ENCODE data around the gene SP110.

- TF ChIP-seq TAF1 (IDR thresholded peaks at IDR 0.05; ENCODE audit: low read depth, low read length) = no peak
- no peak for TF ChIP-seq SRF (IDR thresholded peaks at IDR 0.05; ENCODE audit: low read depth, low read length)
- TF ChIP-seq POLR2A (IDR thresholded peaks at IDR 0.05; ENCODE audit: control extremely low read depth in 1 of 2, low read depth in 2 of 2, low read length in 2 of 2) = no peak
- no peak for TF ChIP-seq CTCF (IDR thresholded peaks at IDR 0.05; ENCODE audit: control extremely low read depth in 1 of 3, insufficient read depth in 1 of 3, low read depth in 1 of 3, low read length in 3 of 3)
- no peak for TF ChIP-seq GABPA (IDR thresholded peaks at IDR 0.05; ENCODE audit: borderline replicate concordance, insufficient read depth, low read length)
- TF ChIP-seq MAX (IDR thresholded peaks at IDR 0.05) = no peak
- TF ChIP-seq SIN3A (conservative IDR thresholded peaks at IDR 0.05 in 1 of 2, IDR thresholded peaks at IDR 0.05 in 1 of 2; ENCODE audit: low read depth in 1 of 2, low read length in 2 of 2) = no peak
- no peak for TF ChIP-seq FOSL1 (IDR thresholded peaks at IDR 0.05; ENCODE audit: insufficient read depth, low read depth, low read length)
- TF ChIP-seq CHD2 (IDR thresholded peaks at IDR 0.05; ENCODE audit: low read length) = no peak
- no peak for TF ChIP-seq SUZ12 (IDR thresholded peaks at IDR 0.05; ENCODE audit: low read length)
- TF ChIP-seq RBBP5 (IDR thresholded peaks at IDR 0.05; ENCODE audit: borderline replicate concordance, low read depth, low read length) = no peak
- TF ChIP-seq TCF12 (IDR thresholded peaks at IDR 0.05; ENCODE audit: low read depth, low read length) = no peak
- TF ChIP-seq USF2 (IDR thresholded peaks at IDR 0.05; ENCODE audit: low read length) = no peak
Observed at GRCh38 chr2:230209422-230210051, 10.2 kb downstream of the SP110 start.
